Measurements from ENCODE around the gene PRDM8. TPM values are rescaled to one million over a fixed set of nuclear protein-coding genes. Genes with fewer than 3 reads are reported as not detected.

The PRDM8 gene
- total and polyA plus RNA-seq, 2 of the 8 experiments (the other 6 are each of a cell fraction or from before 2014, with no cell fraction given), result not detected

GRCh38 chr4:80183250-80184052, 13.9 kb upstream of the PRDM8 start:
- Histone ChIP-seq H3K9ac (replicated peaks in 1 of 4; ENCODE audit: extremely low read depth in 1 of 4, low read depth in 3 of 4, low read length in 3 of 4) (no peak overlapping the region), H3K4me3 (ENCODE audit: extremely low read depth in 1 of 4, insufficient read depth in 2 of 4, low read depth in 3 of 4, low read length in 4 of 4) (peak overlapping the region; percentile 42 to 86 (median 54)), H4K5ac (ENCODE audit: insufficient read length, low read depth, low read length) (no peak overlapping the region), H3K79me1 (ENCODE audit: low read depth, low read length) (no peaks in the 10 kb centered on the region), H2BK120ac (replicated peaks; ENCODE audit: low read depth, low read length) (no peak overlapping the region), H4K20me1 (replicated peaks in 1 of 2; ENCODE audit: control insufficient read depth in 1 of 2, insufficient read depth in 2 of 2, low read length in 2 of 2) (peaks cover 5 to 9% of the 10 kb centered on the region in 2 experiments), H2BK15ac (ENCODE audit: low read length) (no peak overlapping the region), H2BK20ac (ENCODE audit: low read length) (no peak overlapping the region), H3K23me2 (ENCODE audit: low read depth, low read length) (peaks cover 11% of the 10 kb centered on the region; the same call in 1 of the 2 replicates), H3K27ac (ENCODE audit: low read depth, low read length) (no peak overlapping the region), H4K8ac (ENCODE audit: extremely low read depth, insufficient read depth, low read length) (peak overlapping the region; percentile 87; the same call in 1 of the 2 replicates), H3K36me3 (ENCODE audit: control insufficient read depth in 2 of 4, insufficient read depth in 4 of 4, low read length in 3 of 4) (no peaks in the 10 kb centered on the region), H3K4me2 (ENCODE audit: insufficient read depth in 1 of 2, low read depth in 2 of 2, low read length in 2 of 2) (peak overlapping the region; percentile 82 to 91), H3K9me3 (ENCODE audit: insufficient read depth in 2 of 2, low read depth in 1 of 2, low read length in 1 of 2) (no peaks in the 10 kb centered on the region; a peak in 1 of 4 replicates), H3K14ac (ENCODE audit: insufficient read length) (no peak overlapping the region), H2AK5ac (ENCODE audit: low read depth, low read length) (no peak overlapping the region), H2AFZ (ENCODE audit: low read length) (0 out of 2 replicates have a peak overlapping the region, but pooled peaks have one; percentile 45), H3K23ac (ENCODE audit: insufficient read length) (no peak overlapping the region), H4K91ac (replicated peaks; ENCODE audit: insufficient read length, low read length) (no peak overlapping the region), H3K4me1 (replicated peaks in 1 of 4; ENCODE audit: control insufficient read depth in 3 of 4, insufficient read depth in 4 of 4, low read length in 3 of 4) (peaks cover 0 to 15% (median 12%) of the 10 kb centered on the region in 4 experiments; a peak in 6 of 7 replicates), H3K18ac (ENCODE audit: extremely low read depth, low read length) (no peak overlapping the region), H3K79me2 (ENCODE audit: control insufficient read depth in 1 of 2, insufficient read depth in 2 of 2, low read length in 2 of 2) (no peaks in the 10 kb centered on the region), H3K56ac (replicated peaks; ENCODE audit: insufficient read length, low read depth, low read length) (no peak overlapping the region), H2BK12ac (ENCODE audit: low read depth, low read length) (no peak overlapping the region), H3K4ac (replicated peaks; ENCODE audit: insufficient read length, low read depth, low read length) (no peak overlapping the region), H2BK5ac (ENCODE audit: low read depth, low read length) (no peak overlapping the region), H3K27me3 (replicated peaks in 1 of 4; ENCODE audit: control insufficient read depth in 3 of 4, extremely low read depth in 1 of 4, insufficient read depth in 3 of 4, low read length in 3 of 4) (peaks cover 56 to 75% (median 66%) of the 10 kb centered on the region in 4 experiments)
- POLR2A ChIA-PET (ENCODE audit: partially characterized antibody), result interaction anchor here (1.1 kb wide), 1 partner anchor 16 kb away, joined by 3 read pairs; no protein-coding TSS in a partner anchor
- FAIRE-seq (no peak), DNase-seq (ENCODE audit: low read depth in 1 of 2, low spot score in 2 of 2) (no peak)
- CTCF ChIA-PET (ENCODE audit: partially characterized antibody), result interaction anchor here (0.6 to 10.3 kb wide), 24 partner anchors 11 to 1231 kb away, joined by 3 to 170 read pairs (median 4); partner anchors contain the start of genes CFAP299, FGF5 and PRDM8
- 5% methylated on average over 18 of the region's 54 CpGs; no CpG with 5 or more reads in 1 of the 2 experiments for WGBS, 2 experiments (ENCODE audit: extremely low coverage in 1 of 2, insufficient coverage in 1 of 2, insufficient read length in 1 of 2, insufficient replicate concordance in 2 of 2, low coverage in 1 of 2, low lambda C conversion rate in 2 of 2, missing lambda C conversion rate in 1 of 2)
- TF ChIP-seq RNF2 (IDR thresholded peaks at IDR 0.05; ENCODE audit: borderline replicate concordance, low read depth, low read length, missing control alignments, poor library complexity, severe bottlenecking) (peak; percentile 43), EZH2 (IDR thresholded peaks at IDR 0.05; ENCODE audit: low read depth, low read length, severe bottlenecking) (peak; percentile 81), KDM4A (IDR thresholded peaks at IDR 0.05; ENCODE audit: low read depth, low read length, severe bottlenecking) (peak; percentile 98), SUZ12 (IDR thresholded peaks at IDR 0.05; ENCODE audit: low read length) (peak; percentile 90), CREB1 (IDR thresholded peaks at IDR 0.05) (no peak), E2F6 (IDR thresholded peaks at IDR 0.05) (no peak), BRCA1 (IDR thresholded peaks at IDR 0.05; ENCODE audit: low read depth, low read length) (no peak), BCL11A (IDR thresholded peaks at IDR 0.05; ENCODE audit: low read depth in 2 of 2, low read length in 2 of 2) (no peak), CHD2 (IDR thresholded peaks at IDR 0.05; ENCODE audit: low read length) (no peak), MAX (IDR thresholded peaks at IDR 0.05) (no peak)

All from H1 (cell line).